Measurements from ENCODE around the gene MAX.

The MAX gene

GRCh38 chr14:65062096-65063075, 39.9 kb downstream of the MAX start:
- no peak for DNase-seq (ENCODE audit: low read depth)
- H3K4me3 ChIP-seq (ENCODE audit: low read depth, low read length) = no peak overlapping the region
- no peak for TF ChIP-seq MAX (IDR thresholded peaks at IDR 0.05; ENCODE audit: low read depth, low read length)
- no peak for TF ChIP-seq POLR2A (IDR thresholded peaks at IDR 0.05; ENCODE audit: extremely low read depth, insufficient read length)
- no peak for TF ChIP-seq MYC (IDR thresholded peaks at IDR 0.05; ENCODE audit: low read depth, low read length)
- TF ChIP-seq CTCF (IDR thresholded peaks at IDR 0.05; ENCODE audit: low read depth, low read length) = no peak

GRCh38 chr14:65057695-65058094, 44.6 kb downstream of the MAX start:
- TF ChIP-seq MYC (IDR thresholded peaks at IDR 0.05; ENCODE audit: low read depth, low read length) (no peak), MAX (IDR thresholded peaks at IDR 0.05; ENCODE audit: low read depth, low read length) (no peak), POLR2A (IDR thresholded peaks at IDR 0.05; ENCODE audit: extremely low read depth, insufficient read length) (no peak), CTCF (IDR thresholded peaks at IDR 0.05; ENCODE audit: low read depth, low read length) (no peak)
- H3K4me3 ChIP-seq (ENCODE audit: low read depth, low read length) = no peak overlapping the region
- DNase-seq (ENCODE audit: low read depth) = no peak

DNA sequence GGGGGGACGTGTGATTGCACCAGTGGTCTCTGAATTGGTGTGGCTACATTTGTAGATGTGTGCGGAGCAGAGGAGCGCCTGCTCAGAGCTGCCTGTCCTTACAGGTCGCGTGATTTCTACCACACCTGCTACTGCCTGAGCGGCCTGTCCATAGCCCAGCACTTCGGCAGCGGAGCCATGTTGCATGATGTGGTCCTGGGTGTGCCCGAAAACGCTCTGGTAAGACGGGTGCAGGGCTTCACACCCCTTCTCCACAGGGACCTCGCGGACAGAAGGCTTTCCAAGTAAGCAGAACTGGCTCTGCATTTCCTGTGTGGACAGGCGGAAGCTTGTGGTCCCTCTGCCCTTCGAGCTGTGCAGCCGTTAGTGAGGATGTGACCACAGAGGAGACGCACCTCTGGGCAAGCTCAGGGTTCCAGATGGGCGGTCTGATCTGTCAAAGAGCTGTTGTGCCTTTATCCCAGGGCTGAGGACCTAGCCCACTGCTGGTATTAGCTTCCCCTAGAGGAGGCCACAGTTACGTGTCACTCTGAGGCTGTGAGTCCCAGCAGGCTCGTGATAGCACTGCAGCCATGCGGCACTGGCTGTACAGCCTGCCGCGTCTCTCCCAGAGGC, 47.7 kb downstream of the MAX start:
- DNase-seq (ENCODE audit: low read depth) = peak; percentile 100
- no peak overlapping the region for H3K4me3 ChIP-seq (ENCODE audit: low read depth, low read length)
- TF ChIP-seq POLR2A (IDR thresholded peaks at IDR 0.05; ENCODE audit: extremely low read depth, insufficient read length) (peak; percentile 61), MAX (IDR thresholded peaks at IDR 0.05; ENCODE audit: low read depth, low read length) (peak; percentile 69), CTCF (IDR thresholded peaks at IDR 0.05; ENCODE audit: low read depth, low read length) (peak; percentile 10), MYC (IDR thresholded peaks at IDR 0.05; ENCODE audit: low read depth, low read length) (peak; percentile 82)

- DNase-seq (ENCODE audit: low read depth) = no peak
- TF ChIP-seq POLR2A (IDR thresholded peaks at IDR 0.05; ENCODE audit: extremely low read depth, insufficient read length) = no peak
- TF ChIP-seq CTCF (IDR thresholded peaks at IDR 0.05; ENCODE audit: low read depth, low read length) = no peak
- TF ChIP-seq MAX (IDR thresholded peaks at IDR 0.05; ENCODE audit: low read depth, low read length) = no peak
- no peak for TF ChIP-seq MYC (IDR thresholded peaks at IDR 0.05; ENCODE audit: low read depth, low read length)
Observed at GRCh38 chr14:65053466-65053865, 48.9 kb downstream of the MAX start.

GRCh38 chr14:65052832-65053231, 49.5 kb downstream of the MAX start:
- DNase-seq (ENCODE audit: low read depth) = no peak
- TF ChIP-seq MAX (IDR thresholded peaks at IDR 0.05; ENCODE audit: low read depth, low read length) (no peak), POLR2A (IDR thresholded peaks at IDR 0.05; ENCODE audit: extremely low read depth, insufficient read length) (no peak), CTCF (IDR thresholded peaks at IDR 0.05; ENCODE audit: low read depth, low read length) (no peak), MYC (IDR thresholded peaks at IDR 0.05; ENCODE audit: low read depth, low read length) (no peak)

More at GRCh38 chr14:65053466-65053865, 48.9 kb downstream of the MAX start:
- no peak overlapping the region for H3K4me3 ChIP-seq (ENCODE audit: low read depth, low read length)

More at GRCh38 chr14:65052832-65053231, 49.5 kb downstream of the MAX start:
- H3K4me3 ChIP-seq (ENCODE audit: low read depth, low read length) = no peak overlapping the region

Data from NB4 (cell line).